Panc1 (cell line): ENCODE measurements around the gene ORMDL2. TPM values are rescaled to one million over a fixed set of nuclear protein-coding genes. Genes with fewer than 3 reads are reported as not detected.

Experiments used
- ATAC-seq: fragments of 200-7000 bp; cut with Tn5 transposase; 2 replicates; pipeline ENCODE4 v1.9.1; 2020; ENCODE audit warnings: mild to moderate bottlenecking, moderate library complexity
- BruUV-seq: library from RNA; stranded (reverse); fragments of 400-500 nt; replicated peaks from 2 replicates; lab custom pipeline; 2021; lab: Mats Ljungman, UMichigan
- CTCF ChIA-PET: fragments of 300-600 bp; sonication (Branson Sonifier 250); formaldehyde crosslinking; loops from one replicate; lab custom pipeline; 2022; ENCODE audit warnings: antibody characterized with exemption; lab: Charles Lee
- POLR2A ChIA-PET: fragments of 300-600 bp; sonication (Branson Sonifier 250); formaldehyde crosslinking; loops from one replicate; lab custom pipeline; 2022; ENCODE audit warnings: antibody characterized with exemption; lab: Charles Lee
- DNase-seq: peaks from one replicate; pipeline ENCODE4 v3.0.0-alpha.2; 2010; ENCODE audit warnings: low read depth, low spot score
- H3K27ac ChIP-seq: 2 replicates; pipeline ENCODE4 v1.5.1; 2011; ENCODE audit warnings: mild to moderate bottlenecking, low read length, inconsistent platforms
- H3K27me3 ChIP-seq: fragments of 200-500 bp; sonication (Bioruptor generic); 2 replicates; pipeline ENCODE4 v1.6.0; 2014; ENCODE audit warnings: low read length, inconsistent platforms; ENCODE audit not compliant: control insufficient read depth, insufficient read depth
- H3K36me3 ChIP-seq: fragments of 200-500 bp; sonication (Bioruptor generic); 2 replicates; pipeline ENCODE4 v1.5.1; 2014; ENCODE audit warnings: inconsistent platforms, mild to moderate bottlenecking, low read length, moderate library complexity; ENCODE audit not compliant: control insufficient read depth, insufficient read depth
- H3K4me1 ChIP-seq: 2 replicates; pipeline ENCODE4 v1.5.1; 2011; ENCODE audit warnings: inconsistent platforms, mild to moderate bottlenecking, low read length, moderate library complexity; ENCODE audit not compliant: control insufficient read depth, insufficient read depth
- H3K4me3 ChIP-seq, 2 experiments: 2 replicates each; pipeline ENCODE4 v1.5.1; 2011 to 2012; ENCODE audit warnings: low read depth in 2 of 2, low read length in 2 of 2, mild to moderate bottlenecking in 2 of 2, inconsistent platforms in 1 of 2, moderate library complexity in 1 of 2
- H3K9me3 ChIP-seq: fragments of 200-500 bp; sonication (Bioruptor generic); 2 replicates; pipeline ENCODE4 v1.5.1; 2014; ENCODE audit warnings: low read depth, mild to moderate bottlenecking, inconsistent platforms, low read length, moderate library complexity; ENCODE audit not compliant: control insufficient read depth, insufficient read depth
- POLR2AphosphoS5 ChIP-seq: IDR thresholded peaks from 2 replicates; pipeline ENCODE4 v1.6.1; 2012; ENCODE audit warnings: mild to moderate bottlenecking, low read depth, low read length, moderate library complexity
- REST ChIP-seq, 2 experiments: IDR thresholded peaks; 2 replicates each; pipeline ENCODE4 v1.6.1; 2011 to 2012; ENCODE audit warnings: low read depth in 2 of 2, control low read depth in 1 of 2, low read length in 1 of 2, mild to moderate bottlenecking in 1 of 2, moderate library complexity in 1 of 2; ENCODE audit not compliant: insufficient read depth in 1 of 2
- SIN3A ChIP-seq: IDR thresholded peaks from 2 replicates; pipeline ENCODE4 v1.6.1; 2012; ENCODE audit warnings: low read depth, mild to moderate bottlenecking, low read length, moderate library complexity, borderline replicate concordance; ENCODE audit not compliant: insufficient read depth
- TCF7L2 ChIP-seq: IDR thresholded peaks from 2 replicates; pipeline ENCODE4 v1.6.1; 2011; ENCODE audit warnings: mild to moderate bottlenecking, low read depth, low read length, inconsistent platforms
- in situ Hi-C: cut with HindIII; loops from 2 replicates; pipeline ENCODE4 v1.10.0; 2016; ENCODE audit warnings: low sequenced_read_pairs, low pct_unique_long_range_greater_than_20kb
- intact Hi-C: fragments of 100-400 bp; cut with micrococcal nuclease; formaldehyde crosslinking; loops from one replicate; pipeline ENCODE4 v1.10.0; 2022; ENCODE audit not compliant: unreplicated experiment
- total RNA-seq: library from RNA; stranded (reverse); gene quantifications from one replicate; pipeline ENCODE4 v1.2.1, GENCODE V29; 2021; ENCODE audit not compliant: unreplicated experiment
- TF ChIP-seq, protein P1 (sequence below): fragments of 450-650 bp; IDR thresholded peaks from 2 replicates; pipeline ENCODE4 v1.5.1; 2017; ENCODE audit warnings: mild to moderate bottlenecking

ORMDL2 gene
- total RNA-seq, 1 experiment from 2014 or later, result 59.6 TPM

DNA sequence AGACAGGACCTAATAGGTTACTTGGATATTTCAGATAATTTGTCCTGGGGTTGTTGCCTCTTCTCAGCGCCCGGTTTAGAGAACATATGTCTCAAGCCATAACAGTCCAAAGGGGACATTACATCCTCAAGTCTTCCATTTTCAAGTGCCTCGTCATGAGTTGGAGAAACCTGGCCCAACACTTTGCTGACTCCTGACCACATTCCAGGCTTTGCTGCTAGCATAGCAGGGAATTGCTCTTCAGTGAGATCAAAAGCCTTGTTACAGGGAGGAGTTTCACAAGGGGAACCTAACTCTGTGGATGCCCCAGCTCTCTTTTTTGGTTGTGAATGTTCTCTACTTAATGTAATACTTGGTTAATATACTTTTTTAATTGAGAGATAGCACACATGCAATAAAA lies 33.1 kb downstream of the ORMDL2 start:
- ChIA-PET CTCF (no interaction called here), POLR2A (no interaction called here)
- H3K4me3 ChIP-seq, result no peak overlapping the region
- H3K36me3 ChIP-seq, result no peaks in the 10 kb centered on the region
- no peaks in the 10 kb centered on the region for H3K4me1 ChIP-seq
- ATAC-seq, result no peak
- no peak for TF ChIP-seq REST (IDR thresholded peaks at IDR 0.05; ENCODE audit: insufficient read depth in 1 of 2, low read depth in 2 of 2, low read length in 1 of 2)
- DNase-seq, result no peak
- no TSS peak for BruUV-seq
- H3K27me3 ChIP-seq, result peaks cover 4% of the 10 kb centered on the region; the same call in 1 of the 2 replicates
- no peaks in the 10 kb centered on the region for H3K9me3 ChIP-seq
- H3K27ac ChIP-seq, result no peak overlapping the region
- in situ Hi-C loops (no loop called here), intact Hi-C loops (no loop called here)

- TF ChIP-seq POLR2AphosphoS5 (no peak), TCF7L2 (no peak), REST (IDR thresholded peaks at IDR 0.05; ENCODE audit: insufficient read depth in 1 of 2, low read depth in 2 of 2, low read length in 1 of 2) (no peak), SIN3A (no peak)
- TF ChIP-seq, protein P1, sequence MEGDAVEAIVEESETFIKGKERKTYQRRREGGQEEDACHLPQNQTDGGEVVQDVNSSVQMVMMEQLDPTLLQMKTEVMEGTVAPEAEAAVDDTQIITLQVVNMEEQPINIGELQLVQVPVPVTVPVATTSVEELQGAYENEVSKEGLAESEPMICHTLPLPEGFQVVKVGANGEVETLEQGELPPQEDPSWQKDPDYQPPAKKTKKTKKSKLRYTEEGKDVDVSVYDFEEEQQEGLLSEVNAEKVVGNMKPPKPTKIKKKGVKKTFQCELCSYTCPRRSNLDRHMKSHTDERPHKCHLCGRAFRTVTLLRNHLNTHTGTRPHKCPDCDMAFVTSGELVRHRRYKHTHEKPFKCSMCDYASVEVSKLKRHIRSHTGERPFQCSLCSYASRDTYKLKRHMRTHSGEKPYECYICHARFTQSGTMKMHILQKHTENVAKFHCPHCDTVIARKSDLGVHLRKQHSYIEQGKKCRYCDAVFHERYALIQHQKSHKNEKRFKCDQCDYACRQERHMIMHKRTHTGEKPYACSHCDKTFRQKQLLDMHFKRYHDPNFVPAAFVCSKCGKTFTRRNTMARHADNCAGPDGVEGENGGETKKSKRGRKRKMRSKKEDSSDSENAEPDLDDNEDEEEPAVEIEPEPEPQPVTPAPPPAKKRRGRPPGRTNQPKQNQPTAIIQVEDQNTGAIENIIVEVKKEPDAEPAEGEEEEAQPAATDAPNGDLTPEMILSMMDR, result no peak
- Histone ChIP-seq H3K4me1 (no peaks in the 10 kb centered on the region), H3K27me3 (peaks cover 4% of the 10 kb centered on the region; the same call in 1 of the 2 replicates), H3K4me3 (no peak overlapping the region), H3K9me3 (no peaks in the 10 kb centered on the region), H3K36me3 (no peaks in the 10 kb centered on the region), H3K27ac (no peak overlapping the region)
- in situ Hi-C loops, result no loop called here
- ChIA-PET CTCF (no interaction called here), POLR2A (no interaction called here)
- intact Hi-C loops, result no loop called here
- DNase-seq, result no peak
- no peak for ATAC-seq
- BruUV-seq, result no TSS peak
Observed at GRCh38 chr12:55852740-55853139, 34.9 kb downstream of the ORMDL2 start.
